B cell (primary cell): ENCODE results near the gene TEX264.

ENCODE experiments used
- EZH2 ChIP-seq: IDR thresholded peaks from 2 replicates; pipeline ENCODE4 v1.6.1; 2012; ENCODE audit warnings: borderline replicate concordance, low read depth, mild to moderate bottlenecking, moderate library complexity, low read length; ENCODE audit not compliant: insufficient read depth, poor library complexity, severe bottlenecking
- TF ChIP-seq, protein P1 (sequence below): fragments of 200-600 bp; IDR thresholded peaks from one replicate; pipeline ENCODE4 v1.8.0; 2022; ENCODE audit warnings: antibody characterized with exemption, mild to moderate bottlenecking

DNA sequence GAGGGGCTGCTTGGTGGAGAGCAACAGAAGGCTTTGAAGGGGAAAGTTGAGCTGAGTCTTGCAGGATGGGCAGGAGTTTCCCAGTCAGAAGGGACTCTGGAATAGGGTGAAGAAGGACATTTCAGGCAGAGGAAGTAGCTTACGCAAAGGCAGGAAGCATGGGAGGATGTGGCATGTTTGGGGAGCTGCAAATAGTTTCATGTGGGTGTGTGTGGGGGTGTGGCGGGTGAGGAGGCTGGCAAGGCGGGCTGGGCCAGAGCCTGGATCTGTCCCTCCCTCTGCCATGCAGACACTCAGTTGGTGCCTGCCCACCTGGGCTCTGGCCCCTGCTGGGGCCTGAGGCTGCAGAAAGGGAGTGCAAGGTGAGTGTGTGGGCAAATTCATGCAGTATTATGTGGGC is 10.4 kb downstream of the TEX264 start:
- TF ChIP-seq, protein P1, sequence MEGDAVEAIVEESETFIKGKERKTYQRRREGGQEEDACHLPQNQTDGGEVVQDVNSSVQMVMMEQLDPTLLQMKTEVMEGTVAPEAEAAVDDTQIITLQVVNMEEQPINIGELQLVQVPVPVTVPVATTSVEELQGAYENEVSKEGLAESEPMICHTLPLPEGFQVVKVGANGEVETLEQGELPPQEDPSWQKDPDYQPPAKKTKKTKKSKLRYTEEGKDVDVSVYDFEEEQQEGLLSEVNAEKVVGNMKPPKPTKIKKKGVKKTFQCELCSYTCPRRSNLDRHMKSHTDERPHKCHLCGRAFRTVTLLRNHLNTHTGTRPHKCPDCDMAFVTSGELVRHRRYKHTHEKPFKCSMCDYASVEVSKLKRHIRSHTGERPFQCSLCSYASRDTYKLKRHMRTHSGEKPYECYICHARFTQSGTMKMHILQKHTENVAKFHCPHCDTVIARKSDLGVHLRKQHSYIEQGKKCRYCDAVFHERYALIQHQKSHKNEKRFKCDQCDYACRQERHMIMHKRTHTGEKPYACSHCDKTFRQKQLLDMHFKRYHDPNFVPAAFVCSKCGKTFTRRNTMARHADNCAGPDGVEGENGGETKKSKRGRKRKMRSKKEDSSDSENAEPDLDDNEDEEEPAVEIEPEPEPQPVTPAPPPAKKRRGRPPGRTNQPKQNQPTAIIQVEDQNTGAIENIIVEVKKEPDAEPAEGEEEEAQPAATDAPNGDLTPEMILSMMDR: no peak
- TF ChIP-seq EZH2: no peak
